ENCODE data around the gene TAOK1. TPM values are rescaled to one million over a fixed set of nuclear protein-coding genes. Genes with fewer than 3 reads are reported as not detected.

The TAOK1 gene
- total and polyA plus RNA-seq, 9 donors, result 15.6 to 36.2 (median 32.9) TPM

DNA sequence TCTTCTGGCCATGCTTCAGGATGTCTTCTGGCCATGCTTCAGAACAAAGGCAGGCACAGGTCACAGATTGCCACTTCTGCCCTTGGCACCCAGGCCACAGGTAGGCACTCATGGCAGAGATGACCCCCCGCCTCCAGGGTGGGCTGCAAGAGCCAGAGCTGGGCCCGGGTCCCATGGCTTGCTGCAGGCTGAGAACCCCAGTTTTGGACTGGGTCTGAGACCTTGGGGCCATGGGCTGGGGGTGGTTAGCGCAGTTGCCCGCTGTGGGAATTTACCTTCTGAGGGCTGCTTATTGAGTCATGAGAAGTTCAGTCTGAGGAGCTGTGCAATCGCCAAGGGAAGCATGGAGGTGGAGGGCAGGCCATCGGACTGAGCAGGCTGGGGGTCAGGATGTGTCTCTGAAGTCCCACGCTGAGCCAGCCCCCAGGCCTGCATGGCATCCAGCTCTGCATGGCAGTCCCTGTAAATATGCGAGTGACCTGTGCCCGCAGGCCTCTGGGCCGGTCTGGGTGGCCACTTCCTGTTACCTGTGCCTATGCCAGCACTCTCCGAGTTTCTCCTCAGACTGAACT, 204.4 kb downstream of the TAOK1 start:
- Histone ChIP-seq H3K4me3 (ENCODE audit: low read length) (peak overlapping the region; percentile 58), H3K27ac (ENCODE audit: low read length) (no peak overlapping the region), H3K36me3 (ENCODE audit: control insufficient read depth, insufficient read depth, low read length) (no peaks in the 10 kb centered on the region), H3K4me1 (ENCODE audit: control insufficient read depth, insufficient read depth, low read length) (peaks cover 73% of the 10 kb centered on the region), H3K27me3 (ENCODE audit: control insufficient read depth, insufficient read depth, low read length) (peaks cover 8% of the 10 kb centered on the region), H3K9me3 (replicated peaks; ENCODE audit: control insufficient read depth, low read depth, low read length) (no peaks in the 10 kb centered on the region)
- WGBS (ENCODE audit: insufficient coverage), result 90% methylated on average over 10 of the region's 11 CpGs
- DNase-seq, result no peak

DNA sequence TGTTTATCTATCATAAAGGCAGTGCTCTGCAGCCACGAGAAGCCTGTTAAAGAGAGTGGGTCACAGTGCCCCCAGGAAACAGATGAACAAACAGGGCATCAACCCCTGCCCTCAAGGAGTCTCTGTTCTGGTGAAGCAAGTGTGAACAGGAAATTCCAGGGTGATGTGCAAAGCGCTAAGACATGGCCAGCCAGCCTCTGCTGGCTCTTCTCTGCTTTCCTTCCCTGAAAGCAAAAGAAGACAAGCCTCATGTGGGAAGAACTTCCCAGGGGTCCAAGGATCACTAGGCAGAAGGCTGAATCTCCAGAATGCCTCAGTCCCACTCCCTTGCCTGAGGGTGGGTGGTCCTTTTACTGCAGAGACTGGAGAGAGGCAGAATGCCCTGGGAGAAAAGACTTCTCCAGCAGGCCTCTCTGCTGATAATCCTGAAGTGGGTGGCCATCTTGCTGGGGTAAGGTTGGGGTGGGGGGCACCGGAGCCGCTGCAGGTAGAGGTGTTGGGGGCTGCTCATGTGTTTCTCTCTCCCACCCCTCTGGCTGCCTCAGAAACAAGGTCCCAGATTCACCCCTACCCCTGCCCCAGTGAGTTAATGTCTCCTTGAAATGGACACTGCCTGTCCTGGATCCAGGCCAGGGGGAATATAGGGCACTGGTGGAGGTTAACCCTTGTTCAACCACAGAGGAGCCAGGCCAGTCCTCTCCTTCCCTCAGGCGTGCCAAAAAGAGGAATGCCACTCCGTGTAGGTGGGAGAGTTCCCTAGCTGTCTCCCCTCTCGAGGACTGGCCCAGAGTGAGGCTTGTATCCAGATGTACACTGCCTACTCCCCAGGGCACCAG, 205.2 kb downstream of the TAOK1 start:
- DNase-seq, result no peak
- H3K27me3 ChIP-seq (ENCODE audit: control insufficient read depth, insufficient read depth, low read length), result peaks cover 8% of the 10 kb centered on the region
- no peak overlapping the region for H3K27ac ChIP-seq (ENCODE audit: low read length)
- H3K36me3 ChIP-seq (ENCODE audit: control insufficient read depth, insufficient read depth, low read length), result no peaks in the 10 kb centered on the region
- peaks cover 66% of the 10 kb centered on the region for H3K4me1 ChIP-seq (ENCODE audit: control insufficient read depth, insufficient read depth, low read length)
- no peaks in the 10 kb centered on the region for H3K9me3 ChIP-seq (replicated peaks; ENCODE audit: control insufficient read depth, low read depth, low read length)
- H3K4me3 ChIP-seq (ENCODE audit: low read length), result no peak overlapping the region
- WGBS (ENCODE audit: insufficient coverage), result 77% methylated on average over 3 of the region's 7 CpGs

DNA sequence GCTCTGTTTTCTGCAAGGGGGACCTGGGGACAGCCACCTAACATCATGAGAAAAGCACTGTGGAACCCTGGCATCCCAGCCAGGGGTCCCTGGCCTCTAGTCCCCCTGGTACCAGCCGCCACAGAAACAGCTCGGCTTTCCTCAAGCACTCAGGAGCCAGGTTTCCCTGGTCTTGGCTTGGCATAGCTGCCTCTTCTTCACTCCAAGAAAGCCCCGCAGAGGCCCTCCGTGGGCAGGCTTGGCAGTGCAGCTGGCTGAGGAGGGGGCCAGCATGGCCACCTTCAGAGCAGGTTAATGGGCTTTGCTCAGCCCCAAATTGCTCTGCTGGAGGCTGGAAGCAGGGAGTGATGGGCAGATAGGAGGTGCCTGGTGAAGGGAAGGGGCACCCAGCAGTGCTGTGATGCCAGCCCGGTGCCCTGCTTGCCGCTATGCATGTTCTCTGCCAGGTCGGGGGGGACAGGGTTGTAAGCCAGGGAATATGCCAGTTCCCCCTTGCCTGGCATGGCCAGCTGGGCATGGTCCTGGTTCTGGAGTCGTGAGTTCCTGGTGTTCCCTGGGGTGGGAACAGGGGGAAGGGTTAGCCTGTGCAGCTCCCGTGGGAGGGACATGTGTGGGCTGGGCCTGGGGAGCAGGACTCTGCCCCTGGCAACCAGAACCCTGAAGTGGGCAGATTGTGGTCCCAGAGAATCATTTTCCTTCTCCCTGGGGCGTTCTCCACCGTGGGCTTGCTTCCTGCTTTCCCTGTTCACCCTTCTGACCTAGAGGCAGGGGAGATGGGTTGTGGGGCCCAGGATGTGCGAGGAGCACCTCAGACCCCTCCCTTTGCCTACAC, 206.0 kb downstream of the TAOK1 start:
- H3K4me1 ChIP-seq (ENCODE audit: control insufficient read depth, insufficient read depth, low read length), result peaks cover 57% of the 10 kb centered on the region
- no peaks in the 10 kb centered on the region for H3K36me3 ChIP-seq (ENCODE audit: control insufficient read depth, insufficient read depth, low read length)
- no peak for DNase-seq
- peaks cover 8% of the 10 kb centered on the region for H3K27me3 ChIP-seq (ENCODE audit: control insufficient read depth, insufficient read depth, low read length)
- no peaks in the 10 kb centered on the region for H3K9me3 ChIP-seq (replicated peaks; ENCODE audit: control insufficient read depth, low read depth, low read length)
- no peak overlapping the region for H3K4me3 ChIP-seq (ENCODE audit: low read length)
- 58% methylated on average over 8 of the region's 12 CpGs for WGBS (ENCODE audit: insufficient coverage)
- no peak overlapping the region for H3K27ac ChIP-seq (ENCODE audit: low read length)

DNA sequence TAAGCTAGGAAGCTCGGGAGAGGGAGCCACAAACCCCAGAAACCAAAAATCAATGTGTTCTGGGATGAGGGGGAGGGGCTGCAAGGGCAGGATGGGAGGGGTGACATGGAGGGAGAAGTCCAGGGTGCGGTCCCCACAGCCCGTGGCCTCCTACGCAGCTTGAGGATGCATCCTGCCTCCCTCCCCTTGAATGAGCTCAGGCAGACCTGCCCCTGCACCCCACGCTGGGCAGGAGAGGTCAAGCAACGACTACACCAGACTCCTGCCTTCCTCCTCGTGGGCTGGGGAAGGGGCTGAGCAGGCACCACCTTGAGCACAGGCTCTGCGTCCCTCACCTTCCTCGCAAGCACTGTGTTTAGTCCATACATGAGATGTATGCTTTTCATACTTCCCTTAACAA, 206.6 kb downstream of the TAOK1 start:
- Histone ChIP-seq H3K36me3 (ENCODE audit: control insufficient read depth, insufficient read depth, low read length) (no peaks in the 10 kb centered on the region), H3K4me1 (ENCODE audit: control insufficient read depth, insufficient read depth, low read length) (peaks cover 51% of the 10 kb centered on the region), H3K27me3 (ENCODE audit: control insufficient read depth, insufficient read depth, low read length) (peaks cover 8% of the 10 kb centered on the region), H3K27ac (ENCODE audit: low read length) (no peak overlapping the region), H3K4me3 (ENCODE audit: low read length) (no peak overlapping the region), H3K9me3 (replicated peaks; ENCODE audit: control insufficient read depth, low read depth, low read length) (no peaks in the 10 kb centered on the region)
- no peak for DNase-seq
- 60% methylated on average over 1 of the region's 9 CpGs for WGBS (ENCODE audit: insufficient coverage)

DNA sequence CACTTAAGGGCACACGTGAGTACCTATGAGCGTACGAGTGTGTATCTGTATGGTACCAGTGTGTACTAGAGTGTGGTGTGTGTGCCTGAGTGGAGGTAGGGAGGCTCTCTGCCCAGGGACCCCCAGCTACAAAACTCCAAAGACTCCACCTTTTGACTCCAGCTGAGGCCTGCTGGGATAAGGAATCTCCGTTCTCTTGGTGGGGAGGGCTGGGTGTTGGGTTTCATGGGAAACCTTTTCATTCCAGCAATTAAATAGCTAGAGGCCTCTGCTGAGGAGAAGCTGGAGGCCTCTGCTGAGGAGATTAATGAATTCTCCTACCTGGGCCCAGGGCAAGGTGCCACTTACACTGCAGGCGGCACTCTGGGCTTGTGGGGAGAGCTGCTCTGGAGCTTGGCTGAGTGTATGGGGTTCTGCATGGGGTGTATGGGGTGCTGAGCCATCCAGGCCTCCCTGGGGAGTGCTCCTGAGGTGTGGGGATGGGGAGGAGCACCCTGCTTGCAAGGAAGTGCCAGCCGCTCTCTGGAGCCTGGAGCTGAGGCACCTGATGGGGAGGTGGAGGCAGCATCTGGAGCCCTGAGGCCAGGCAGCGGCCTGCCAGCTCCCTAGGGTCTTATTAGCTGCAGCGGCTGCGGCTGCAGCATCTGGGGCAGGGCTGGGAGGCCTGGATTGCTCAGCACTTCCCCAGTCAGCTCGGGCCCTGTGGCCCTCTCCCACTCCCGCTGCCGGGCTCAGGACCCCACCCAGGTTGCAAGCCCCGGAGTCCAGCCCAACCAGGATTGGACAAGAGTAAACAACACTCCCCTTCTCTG, 207.4 kb downstream of the TAOK1 start:
- DNase-seq, result no peak
- peaks cover 44% of the 10 kb centered on the region for H3K4me1 ChIP-seq (ENCODE audit: control insufficient read depth, insufficient read depth, low read length)
- no peak overlapping the region for H3K4me3 ChIP-seq (ENCODE audit: low read length)
- H3K27me3 ChIP-seq (ENCODE audit: control insufficient read depth, insufficient read depth, low read length), result peaks cover 8% of the 10 kb centered on the region
- no peaks in the 10 kb centered on the region for H3K9me3 ChIP-seq (replicated peaks; ENCODE audit: control insufficient read depth, low read depth, low read length)
- no peak overlapping the region for H3K27ac ChIP-seq (ENCODE audit: low read length)
- no peaks in the 10 kb centered on the region for H3K36me3 ChIP-seq (ENCODE audit: control insufficient read depth, insufficient read depth, low read length)
- 30% methylated on average over 8 of the region's 13 CpGs for WGBS (ENCODE audit: insufficient coverage)

Other genes with a start within 250 kb of the TAOK1 start
- 157 TPM for gene MYO18A, start 210.0 kb upstream of the TAOK1 start, total RNA-seq
- 100 to 1,000 TPM; 170 to 309 (median 209) TPM for gene MYO18A, start 210.0 kb upstream of the TAOK1 start, polyA plus RNA-seq (ENCODE audit: insufficient read depth in 1 of 8, insufficient read length in 8 of 8, low replicate concordance in 1 of 8)
- gene CRYBA1, start 143.5 kb upstream of the TAOK1 start, total RNA-seq, result not detected
- not detected for gene CRYBA1, start 143.5 kb upstream of the TAOK1 start, polyA plus RNA-seq (ENCODE audit: insufficient read depth in 1 of 8, insufficient read length in 8 of 8, low replicate concordance in 1 of 8)
- gene NUFIP2, start 96.2 kb upstream of the TAOK1 start, total RNA-seq, result 32.1 TPM
- 10 to 100 TPM; 17.4 to 35.1 (median 26.9) TPM for gene NUFIP2, start 96.2 kb upstream of the TAOK1 start, polyA plus RNA-seq (ENCODE audit: insufficient read depth in 1 of 8, insufficient read length in 8 of 8, low replicate concordance in 1 of 8)
- gene ABHD15, start 176.7 kb downstream of the TAOK1 start, total RNA-seq, result 3.1 TPM
- gene ABHD15, start 176.7 kb downstream of the TAOK1 start, polyA plus RNA-seq (ENCODE audit: insufficient read depth in 1 of 8, insufficient read length in 8 of 8, low replicate concordance in 1 of 8), result 1 to 10 TPM; 3.1 to 4.7 (median 3.4) TPM
- gene TP53I13, start 178.3 kb downstream of the TAOK1 start, total RNA-seq, result 33.1 TPM
- 10 to 100 TPM; 29.3 to 45.1 (median 35.0) TPM for gene TP53I13, start 178.3 kb downstream of the TAOK1 start, polyA plus RNA-seq (ENCODE audit: insufficient read depth in 1 of 8, insufficient read length in 8 of 8, low replicate concordance in 1 of 8)
- 16.4 TPM for gene GIT1, start 199.3 kb downstream of the TAOK1 start, total RNA-seq
- gene GIT1, start 199.3 kb downstream of the TAOK1 start, polyA plus RNA-seq (ENCODE audit: insufficient read depth in 1 of 8, insufficient read length in 8 of 8, low replicate concordance in 1 of 8), result 10 to 100 TPM; 25.9 to 33.7 (median 31.5) TPM
- gene ANKRD13B, start 202.8 kb downstream of the TAOK1 start, total RNA-seq, result 8.1 TPM
- 10 to 100 TPM; 10.5 to 17.6 (median 14.4) TPM for gene ANKRD13B, start 202.8 kb downstream of the TAOK1 start, polyA plus RNA-seq (ENCODE audit: insufficient read depth in 1 of 8, insufficient read length in 8 of 8, low replicate concordance in 1 of 8)
- gene CORO6, start 232.5 kb downstream of the TAOK1 start, total RNA-seq, result 52.8 TPM
- gene CORO6, start 232.5 kb downstream of the TAOK1 start, polyA plus RNA-seq (ENCODE audit: insufficient read depth in 1 of 8, insufficient read length in 8 of 8, low replicate concordance in 1 of 8), result 10 to 100 TPM; 43.8 to 100.0 (median 79.6) TPM